HepG2 (cell line): ENCODE results near the gene NELFB. TPM values are rescaled to one million over a fixed set of nuclear protein-coding genes. Genes with fewer than 3 reads are reported as not detected.
A peak's percentile ranks its signal among the peaks of the same experiment; 100 is the strongest.

Experiments
- BORCS8-MEF2B ChIP-seq: sonication (generic); formaldehyde crosslinking; IDR thresholded peaks from 2 replicates; pipeline ENCODE4 v1.8.0; 2022; ENCODE audit warnings: mild to moderate bottlenecking, missing genetic modification reagents
- CREM ChIP-seq, 2 experiments: sonication (generic) in 1 of 2; formaldehyde crosslinking in 1 of 2; IDR thresholded peaks; 2 replicates each; pipeline versions ENCODE4 v1.4.0 to v1.6.1; 2016 to 2020; ENCODE audit warnings: antibody characterized with exemption in 1 of 2, mild to moderate bottlenecking in 1 of 2, missing genetic modification reagents in 1 of 2
- MYC ChIP-seq: sonication (generic); formaldehyde crosslinking; IDR thresholded peaks from 2 replicates; pipeline ENCODE4 v1.9.0; 2021; ENCODE audit warnings: missing genetic modification reagents, borderline replicate concordance
- PLRG1 ChIP-seq: fragments of 450-650 bp; conservative IDR thresholded peaks from 2 replicates; pipeline ENCODE4 v1.6.1; 2016
- ZBTB46 ChIP-seq: sonication (generic); formaldehyde crosslinking; IDR thresholded peaks from 2 replicates; pipeline ENCODE4 v1.4.0; 2020; ENCODE audit warnings: mild to moderate bottlenecking, missing genetic modification reagents, borderline replicate concordance
- ZBTB8A ChIP-seq: sonication (generic); formaldehyde crosslinking; IDR thresholded peaks from 2 replicates; pipeline ENCODE4 v1.4.0; 2020; ENCODE audit warnings: mild to moderate bottlenecking, low read depth, missing genetic modification reagents, borderline replicate concordance
- ZNF274 ChIP-seq: sonication (generic); formaldehyde crosslinking; IDR thresholded peaks from 2 replicates; pipeline ENCODE4 v1.5.1; 2020; ENCODE audit warnings: mild to moderate bottlenecking, missing genetic modification reagents
- ZNF331 ChIP-seq: sonication (generic); formaldehyde crosslinking; IDR thresholded peaks from 2 replicates; pipeline ENCODE4 v1.4.0; 2020; ENCODE audit warnings: missing genetic modification reagents
- ZNF576 ChIP-seq: sonication (generic); formaldehyde crosslinking; IDR thresholded peaks from 2 replicates; pipeline ENCODE4 v1.4.0; 2020; ENCODE audit warnings: mild to moderate bottlenecking, missing genetic modification reagents
- polyA plus RNA-seq, 8 experiments: library from polyadenylated mRNA; depleted of rRNA in 3 of 8; stranded (reverse) in 7 of 8; unstranded in 1 of 8; fragments of >200 nt; fragmentation: Illumina TruSeq in 4 of 8; extraction: Trizol in 4 of 8; gene quantifications; 2 replicates each; pipeline versions ENCODE4 v1.2.1 to v1.2.3, GENCODE V29; 2011 to 2016; ENCODE audit warnings: low read depth in 4 of 8, missing spikeins in 1 of 8, mixed read lengths in 1 of 8; ENCODE audit not compliant: insufficient read depth in 1 of 8
- total RNA-seq, 5 experiments: library from RNA; depleted of rRNA; stranded (reverse); fragments of >200 nt; fragmentation: Illumina TruSeq; extraction: Trizol; gene quantifications; 2 replicates each; pipeline ENCODE4 v1.2.3, GENCODE V29; 2016; ENCODE audit warnings: low read depth in 1 of 5
- TF ChIP-seq, protein P1 (sequence below): sonication (generic); formaldehyde crosslinking; IDR thresholded peaks from 2 replicates; pipeline ENCODE4; 2020; ENCODE audit warnings: missing genetic modification reagents, mild to moderate bottlenecking, borderline replicate concordance
- TF ChIP-seq, protein P2 (sequence below): sonication (generic); formaldehyde crosslinking; IDR thresholded peaks from 2 replicates; pipeline ENCODE4 v1.4.0; 2020; ENCODE audit warnings: missing genetic modification reagents
- TF ChIP-seq, protein P3 (sequence below): sonication (generic); formaldehyde crosslinking; IDR thresholded peaks from 2 replicates; pipeline ENCODE4 v1.8.1; 2022; ENCODE audit warnings: low read depth, mild to moderate bottlenecking, missing genetic modification reagents

Gene NELFB
- total and polyA plus RNA-seq, 2 of the 13 experiments (the other 11 are each of a cell fraction or from before 2014, with no cell fraction given), result 26.5 to 45.8 TPM

GRCh38 chr9:137223078-137223970, 31.8 kb upstream of the NELFB start (continued):
- TF ChIP-seq, protein P1, sequence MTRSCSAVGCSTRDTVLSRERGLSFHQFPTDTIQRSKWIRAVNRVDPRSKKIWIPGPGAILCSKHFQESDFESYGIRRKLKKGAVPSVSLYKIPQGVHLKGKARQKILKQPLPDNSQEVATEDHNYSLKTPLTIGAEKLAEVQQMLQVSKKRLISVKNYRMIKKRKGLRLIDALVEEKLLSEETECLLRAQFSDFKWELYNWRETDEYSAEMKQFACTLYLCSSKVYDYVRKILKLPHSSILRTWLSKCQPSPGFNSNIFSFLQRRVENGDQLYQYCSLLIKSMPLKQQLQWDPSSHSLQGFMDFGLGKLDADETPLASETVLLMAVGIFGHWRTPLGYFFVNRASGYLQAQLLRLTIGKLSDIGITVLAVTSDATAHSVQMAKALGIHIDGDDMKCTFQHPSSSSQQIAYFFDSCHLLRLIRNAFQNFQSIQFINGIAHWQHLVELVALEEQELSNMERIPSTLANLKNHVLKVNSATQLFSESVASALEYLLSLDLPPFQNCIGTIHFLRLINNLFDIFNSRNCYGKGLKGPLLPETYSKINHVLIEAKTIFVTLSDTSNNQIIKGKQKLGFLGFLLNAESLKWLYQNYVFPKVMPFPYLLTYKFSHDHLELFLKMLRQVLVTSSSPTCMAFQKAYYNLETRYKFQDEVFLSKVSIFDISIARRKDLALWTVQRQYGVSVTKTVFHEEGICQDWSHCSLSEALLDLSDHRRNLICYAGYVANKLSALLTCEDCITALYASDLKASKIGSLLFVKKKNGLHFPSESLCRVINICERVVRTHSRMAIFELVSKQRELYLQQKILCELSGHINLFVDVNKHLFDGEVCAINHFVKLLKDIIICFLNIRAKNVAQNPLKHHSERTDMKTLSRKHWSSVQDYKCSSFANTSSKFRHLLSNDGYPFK, result peak; percentile 50; the same call in 1 of the 2 replicates
- TF ChIP-seq ZNF274 (peak; percentile 64; the same call in 1 of the 2 replicates), PLRG1 (no peak), MYC (CRISPR knock-in tag) (0 out of 2 replicates have a peak, but pooled peaks have one; percentile 42), BORCS8-MEF2B (no peak), ZBTB46 (CRISPR knock-in tag) (no peak), CREM (IDR thresholded peaks at IDR 0.05) (peak; percentile 24; the same call in 1 of the 2 replicates), CREM (CRISPR knock-in tag; IDR thresholded peaks at IDR 0.05) (no peak), ZNF331 (CRISPR knock-in tag) (no peak), ZNF576 (CRISPR knock-in tag) (0 out of 2 replicates have a peak, but pooled peaks have one; percentile 21), ZBTB8A (CRISPR knock-in tag) (no peak)
- TF ChIP-seq, protein P2, sequence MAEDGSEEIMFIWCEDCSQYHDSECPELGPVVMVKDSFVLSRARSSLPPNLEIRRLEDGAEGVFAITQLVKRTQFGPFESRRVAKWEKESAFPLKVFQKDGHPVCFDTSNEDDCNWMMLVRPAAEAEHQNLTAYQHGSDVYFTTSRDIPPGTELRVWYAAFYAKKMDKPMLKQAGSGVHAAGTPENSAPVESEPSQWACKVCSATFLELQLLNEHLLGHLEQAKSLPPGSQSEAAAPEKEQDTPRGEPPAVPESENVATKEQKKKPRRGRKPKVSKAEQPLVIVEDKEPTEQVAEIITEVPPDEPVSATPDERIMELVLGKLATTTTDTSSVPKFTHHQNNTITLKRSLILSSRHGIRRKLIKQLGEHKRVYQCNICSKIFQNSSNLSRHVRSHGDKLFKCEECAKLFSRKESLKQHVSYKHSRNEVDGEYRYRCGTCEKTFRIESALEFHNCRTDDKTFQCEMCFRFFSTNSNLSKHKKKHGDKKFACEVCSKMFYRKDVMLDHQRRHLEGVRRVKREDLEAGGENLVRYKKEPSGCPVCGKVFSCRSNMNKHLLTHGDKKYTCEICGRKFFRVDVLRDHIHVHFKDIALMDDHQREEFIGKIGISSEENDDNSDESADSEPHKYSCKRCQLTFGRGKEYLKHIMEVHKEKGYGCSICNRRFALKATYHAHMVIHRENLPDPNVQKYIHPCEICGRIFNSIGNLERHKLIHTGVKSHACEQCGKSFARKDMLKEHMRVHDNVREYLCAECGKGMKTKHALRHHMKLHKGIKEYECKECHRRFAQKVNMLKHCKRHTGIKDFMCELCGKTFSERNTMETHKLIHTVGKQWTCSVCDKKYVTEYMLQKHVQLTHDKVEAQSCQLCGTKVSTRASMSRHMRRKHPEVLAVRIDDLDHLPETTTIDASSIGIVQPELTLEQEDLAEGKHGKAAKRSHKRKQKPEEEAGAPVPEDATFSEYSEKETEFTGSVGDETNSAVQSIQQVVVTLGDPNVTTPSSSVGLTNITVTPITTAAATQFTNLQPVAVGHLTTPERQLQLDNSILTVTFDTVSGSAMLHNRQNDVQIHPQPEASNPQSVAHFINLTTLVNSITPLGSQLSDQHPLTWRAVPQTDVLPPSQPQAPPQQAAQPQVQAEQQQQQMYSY (CRISPR knock-in tag), result peak; percentile 98
- TF ChIP-seq, protein P3, sequence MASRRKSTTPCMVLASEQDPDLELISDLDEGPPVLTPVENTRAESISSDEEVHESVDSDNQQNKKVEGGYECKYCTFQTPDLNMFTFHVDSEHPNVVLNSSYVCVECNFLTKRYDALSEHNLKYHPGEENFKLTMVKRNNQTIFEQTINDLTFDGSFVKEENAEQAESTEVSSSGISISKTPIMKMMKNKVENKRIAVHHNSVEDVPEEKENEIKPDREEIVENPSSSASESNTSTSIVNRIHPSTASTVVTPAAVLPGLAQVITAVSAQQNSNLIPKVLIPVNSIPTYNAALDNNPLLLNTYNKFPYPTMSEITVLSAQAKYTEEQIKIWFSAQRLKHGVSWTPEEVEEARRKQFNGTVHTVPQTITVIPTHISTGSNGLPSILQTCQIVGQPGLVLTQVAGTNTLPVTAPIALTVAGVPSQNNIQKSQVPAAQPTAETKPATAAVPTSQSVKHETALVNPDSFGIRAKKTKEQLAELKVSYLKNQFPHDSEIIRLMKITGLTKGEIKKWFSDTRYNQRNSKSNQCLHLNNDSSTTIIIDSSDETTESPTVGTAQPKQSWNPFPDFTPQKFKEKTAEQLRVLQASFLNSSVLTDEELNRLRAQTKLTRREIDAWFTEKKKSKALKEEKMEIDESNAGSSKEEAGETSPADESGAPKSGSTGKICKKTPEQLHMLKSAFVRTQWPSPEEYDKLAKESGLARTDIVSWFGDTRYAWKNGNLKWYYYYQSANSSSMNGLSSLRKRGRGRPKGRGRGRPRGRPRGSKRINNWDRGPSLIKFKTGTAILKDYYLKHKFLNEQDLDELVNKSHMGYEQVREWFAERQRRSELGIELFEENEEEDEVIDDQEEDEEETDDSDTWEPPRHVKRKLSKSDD (CRISPR knock-in tag), result no peak
